ENCODE measurements around the gene ANKFY1. TPM values are rescaled to one million over a fixed set of nuclear protein-coding genes. Genes with fewer than 3 reads are reported as not detected.

ANKFY1 gene
- total RNA-seq, 1 experiment from 2014 or later = 46.8 TPM

GRCh38 chr17:4272972-4273368 lies 9.2 kb upstream of the ANKFY1 start:
- ChIA-PET CTCF (interaction anchor here (0.8 to 1.3 kb wide), 2 partner anchors 24 to 32 kb away, joined by 3 to 8 read pairs; no protein-coding TSS in a partner anchor), POLR2A (no interaction called here)
- Mint-ChIP-seq H3K4me1 (peaks cover 7% of the 10 kb centered on the region), H3K9me3 (no peaks in the 10 kb centered on the region), H3K27me3 (ENCODE audit: low read depth) (no peaks in the 10 kb centered on the region), H3K4me3 (no peak overlapping the region), H3K27ac (peak overlapping the region; percentile 64), H3K36me3 (peaks cover 56% of the 10 kb centered on the region)
- TF ChIP-seq, protein P1, sequence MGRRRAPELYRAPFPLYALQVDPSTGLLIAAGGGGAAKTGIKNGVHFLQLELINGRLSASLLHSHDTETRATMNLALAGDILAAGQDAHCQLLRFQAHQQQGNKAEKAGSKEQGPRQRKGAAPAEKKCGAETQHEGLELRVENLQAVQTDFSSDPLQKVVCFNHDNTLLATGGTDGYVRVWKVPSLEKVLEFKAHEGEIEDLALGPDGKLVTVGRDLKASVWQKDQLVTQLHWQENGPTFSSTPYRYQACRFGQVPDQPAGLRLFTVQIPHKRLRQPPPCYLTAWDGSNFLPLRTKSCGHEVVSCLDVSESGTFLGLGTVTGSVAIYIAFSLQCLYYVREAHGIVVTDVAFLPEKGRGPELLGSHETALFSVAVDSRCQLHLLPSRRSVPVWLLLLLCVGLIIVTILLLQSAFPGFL (CRISPR knock-in tag; IDR thresholded peaks at IDR 0.05; ENCODE audit: borderline replicate concordance) = no peak
- TF ChIP-seq NR1H2 (CRISPR knock-in tag; IDR thresholded peaks at IDR 0.05) = no peak
- TF ChIP-seq, protein P2, sequence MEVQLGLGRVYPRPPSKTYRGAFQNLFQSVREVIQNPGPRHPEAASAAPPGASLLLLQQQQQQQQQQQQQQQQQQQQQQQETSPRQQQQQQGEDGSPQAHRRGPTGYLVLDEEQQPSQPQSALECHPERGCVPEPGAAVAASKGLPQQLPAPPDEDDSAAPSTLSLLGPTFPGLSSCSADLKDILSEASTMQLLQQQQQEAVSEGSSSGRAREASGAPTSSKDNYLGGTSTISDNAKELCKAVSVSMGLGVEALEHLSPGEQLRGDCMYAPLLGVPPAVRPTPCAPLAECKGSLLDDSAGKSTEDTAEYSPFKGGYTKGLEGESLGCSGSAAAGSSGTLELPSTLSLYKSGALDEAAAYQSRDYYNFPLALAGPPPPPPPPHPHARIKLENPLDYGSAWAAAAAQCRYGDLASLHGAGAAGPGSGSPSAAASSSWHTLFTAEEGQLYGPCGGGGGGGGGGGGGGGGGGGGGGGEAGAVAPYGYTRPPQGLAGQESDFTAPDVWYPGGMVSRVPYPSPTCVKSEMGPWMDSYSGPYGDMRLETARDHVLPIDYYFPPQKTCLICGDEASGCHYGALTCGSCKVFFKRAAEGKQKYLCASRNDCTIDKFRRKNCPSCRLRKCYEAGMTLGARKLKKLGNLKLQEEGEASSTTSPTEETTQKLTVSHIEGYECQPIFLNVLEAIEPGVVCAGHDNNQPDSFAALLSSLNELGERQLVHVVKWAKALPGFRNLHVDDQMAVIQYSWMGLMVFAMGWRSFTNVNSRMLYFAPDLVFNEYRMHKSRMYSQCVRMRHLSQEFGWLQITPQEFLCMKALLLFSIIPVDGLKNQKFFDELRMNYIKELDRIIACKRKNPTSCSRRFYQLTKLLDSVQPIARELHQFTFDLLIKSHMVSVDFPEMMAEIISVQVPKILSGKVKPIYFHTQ (CRISPR knock-in tag; IDR thresholded peaks at IDR 0.05) = no peak
- TF ChIP-seq ZNF232 (CRISPR knock-in tag; IDR thresholded peaks at IDR 0.05) = no peak
- TF ChIP-seq NR3C1 (CRISPR knock-in tag; conservative IDR thresholded peaks at IDR 0.05; ENCODE audit: low read depth) = no peak
- no peak for TF ChIP-seq IRF2 (CRISPR knock-in tag; IDR thresholded peaks at IDR 0.05; ENCODE audit: borderline replicate concordance, low read depth)
- TF ChIP-seq, protein P3, sequence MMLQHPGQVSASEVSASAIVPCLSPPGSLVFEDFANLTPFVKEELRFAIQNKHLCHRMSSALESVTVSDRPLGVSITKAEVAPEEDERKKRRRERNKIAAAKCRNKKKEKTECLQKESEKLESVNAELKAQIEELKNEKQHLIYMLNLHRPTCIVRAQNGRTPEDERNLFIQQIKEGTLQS (CRISPR knock-in tag; conservative IDR thresholded peaks at IDR 0.05) = no peak
- TF ChIP-seq, protein P4, sequence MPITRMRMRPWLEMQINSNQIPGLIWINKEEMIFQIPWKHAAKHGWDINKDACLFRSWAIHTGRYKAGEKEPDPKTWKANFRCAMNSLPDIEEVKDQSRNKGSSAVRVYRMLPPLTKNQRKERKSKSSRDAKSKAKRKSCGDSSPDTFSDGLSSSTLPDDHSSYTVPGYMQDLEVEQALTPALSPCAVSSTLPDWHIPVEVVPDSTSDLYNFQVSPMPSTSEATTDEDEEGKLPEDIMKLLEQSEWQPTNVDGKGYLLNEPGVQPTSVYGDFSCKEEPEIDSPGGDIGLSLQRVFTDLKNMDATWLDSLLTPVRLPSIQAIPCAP (CRISPR knock-in tag; IDR thresholded peaks at IDR 0.05) = no peak
- TF ChIP-seq ETV6 (CRISPR knock-in tag; IDR thresholded peaks at IDR 0.05) = no peak
- ATAC-seq (no peak), DNase-seq (ENCODE audit: low spot score) (no peak)

GRCh38 chr17:4272213-4272971 lies 8.6 kb upstream of the ANKFY1 start:
- POLR2A ChIA-PET = no interaction called here
- CTCF ChIA-PET = interaction anchor here (0.8 kb wide), 1 partner anchor 23 kb away, joined by 3 read pairs; no protein-coding TSS in a partner anchor
- H3K27me3 Mint-ChIP-seq (ENCODE audit: low read depth) = no peaks in the 10 kb centered on the region
- TF ChIP-seq, protein P5, sequence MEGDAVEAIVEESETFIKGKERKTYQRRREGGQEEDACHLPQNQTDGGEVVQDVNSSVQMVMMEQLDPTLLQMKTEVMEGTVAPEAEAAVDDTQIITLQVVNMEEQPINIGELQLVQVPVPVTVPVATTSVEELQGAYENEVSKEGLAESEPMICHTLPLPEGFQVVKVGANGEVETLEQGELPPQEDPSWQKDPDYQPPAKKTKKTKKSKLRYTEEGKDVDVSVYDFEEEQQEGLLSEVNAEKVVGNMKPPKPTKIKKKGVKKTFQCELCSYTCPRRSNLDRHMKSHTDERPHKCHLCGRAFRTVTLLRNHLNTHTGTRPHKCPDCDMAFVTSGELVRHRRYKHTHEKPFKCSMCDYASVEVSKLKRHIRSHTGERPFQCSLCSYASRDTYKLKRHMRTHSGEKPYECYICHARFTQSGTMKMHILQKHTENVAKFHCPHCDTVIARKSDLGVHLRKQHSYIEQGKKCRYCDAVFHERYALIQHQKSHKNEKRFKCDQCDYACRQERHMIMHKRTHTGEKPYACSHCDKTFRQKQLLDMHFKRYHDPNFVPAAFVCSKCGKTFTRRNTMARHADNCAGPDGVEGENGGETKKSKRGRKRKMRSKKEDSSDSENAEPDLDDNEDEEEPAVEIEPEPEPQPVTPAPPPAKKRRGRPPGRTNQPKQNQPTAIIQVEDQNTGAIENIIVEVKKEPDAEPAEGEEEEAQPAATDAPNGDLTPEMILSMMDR (IDR thresholded peaks at IDR 0.05) = no peak
- no peak for TF ChIP-seq ZNF138 (CRISPR knock-in tag; conservative IDR thresholded peaks at IDR 0.05)
- no peak for TF ChIP-seq NFYB (CRISPR knock-in tag; conservative IDR thresholded peaks at IDR 0.05; ENCODE audit: low read depth)
- TF ChIP-seq, protein P6, sequence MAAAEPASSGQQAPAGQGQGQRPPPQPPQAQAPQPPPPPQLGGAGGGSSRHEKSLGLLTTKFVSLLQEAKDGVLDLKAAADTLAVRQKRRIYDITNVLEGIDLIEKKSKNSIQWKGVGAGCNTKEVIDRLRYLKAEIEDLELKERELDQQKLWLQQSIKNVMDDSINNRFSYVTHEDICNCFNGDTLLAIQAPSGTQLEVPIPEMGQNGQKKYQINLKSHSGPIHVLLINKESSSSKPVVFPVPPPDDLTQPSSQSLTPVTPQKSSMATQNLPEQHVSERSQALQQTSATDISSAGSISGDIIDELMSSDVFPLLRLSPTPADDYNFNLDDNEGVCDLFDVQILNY (CRISPR knock-in tag; IDR thresholded peaks at IDR 0.05) = no peak
- no peak for TF ChIP-seq PRRX2 (CRISPR knock-in tag; IDR thresholded peaks at IDR 0.05)
- TF ChIP-seq, protein P3 (CRISPR knock-in tag; conservative IDR thresholded peaks at IDR 0.05) = no peak
- TF ChIP-seq FOXK1 (CRISPR knock-in tag; IDR thresholded peaks at IDR 0.05) = no peak
- no peak for TF ChIP-seq GRHL2 (CRISPR knock-in tag; IDR thresholded peaks at IDR 0.05; ENCODE audit: insufficient replicate concordance, severe bottlenecking)
- no peak for TF ChIP-seq SOX15 (CRISPR knock-in tag; IDR thresholded peaks at IDR 0.05)
- no peak for TF ChIP-seq RELA (CRISPR knock-in tag; IDR thresholded peaks at IDR 0.05; ENCODE audit: borderline replicate concordance)
- TF ChIP-seq ZNF121 (CRISPR knock-in tag; IDR thresholded peaks at IDR 0.05) = no peak
- TF ChIP-seq, protein P7, sequence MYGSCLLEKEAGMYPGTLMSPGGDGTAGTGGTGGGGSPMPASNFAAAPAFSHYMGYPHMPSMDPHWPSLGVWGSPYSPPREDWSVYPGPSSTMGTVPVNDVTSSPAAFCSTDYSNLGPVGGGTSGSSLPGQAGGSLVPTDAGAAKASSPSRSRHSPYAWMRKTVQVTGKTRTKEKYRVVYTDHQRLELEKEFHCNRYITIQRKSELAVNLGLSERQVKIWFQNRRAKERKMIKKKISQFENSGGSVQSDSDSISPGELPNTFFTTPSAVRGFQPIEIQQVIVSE (CRISPR knock-in tag; IDR thresholded peaks at IDR 0.05; ENCODE audit: borderline replicate concordance) = no peak
- TF ChIP-seq ZNF512 (CRISPR knock-in tag; IDR thresholded peaks at IDR 0.05; ENCODE audit: borderline replicate concordance) = no peak

More at GRCh38 chr17:4272213-4272971, 8.6 kb upstream of the ANKFY1 start:
- Mint-ChIP-seq H3K9me3 (no peaks in the 10 kb centered on the region), H3K4me1 (peaks cover 7% of the 10 kb centered on the region), H3K4me3 (no peak overlapping the region), H3K27ac (peak overlapping the region; percentile 64), H3K36me3 (peaks cover 53% of the 10 kb centered on the region)
- ATAC-seq = no peak
- DNase-seq (ENCODE audit: low spot score) = no peak
